GM06990 (cell line): ENCODE data around the gene UBR4.
A peak's percentile ranks its signal among the peaks of the same experiment; 100 is the strongest.

Experiments used
- DNase-seq: peaks from one replicate; pipeline ENCODE4 v3.0.0-alpha.2; 2011; ENCODE audit not compliant: insufficient read length; ENCODE audit errors: extremely low read depth
- H3K27me3 ChIP-seq: replicated peaks from 2 replicates; pipeline ENCODE4 v1.6.0; 2011; ENCODE audit warnings: low read length; ENCODE audit not compliant: control insufficient read depth, insufficient read depth
- H3K36me3 ChIP-seq: 2 replicates; pipeline ENCODE4 v1.5.1; 2011; ENCODE audit warnings: low read length; ENCODE audit not compliant: control insufficient read depth, insufficient read depth
- H3K4me3 ChIP-seq: replicated peaks from 2 replicates; pipeline ENCODE4 v1.5.1; 2011; ENCODE audit warnings: low read depth, mild to moderate bottlenecking, control low read depth, low read length
- TF ChIP-seq, protein P1 (sequence below): IDR thresholded peaks from 2 replicates; pipeline ENCODE4 v1.5.1; 2011; ENCODE audit warnings: low read length, control low read depth, mild to moderate bottlenecking, inconsistent platforms; ENCODE audit not compliant: insufficient read depth, poor library complexity, severe bottlenecking

Gene UBR4

DNA sequence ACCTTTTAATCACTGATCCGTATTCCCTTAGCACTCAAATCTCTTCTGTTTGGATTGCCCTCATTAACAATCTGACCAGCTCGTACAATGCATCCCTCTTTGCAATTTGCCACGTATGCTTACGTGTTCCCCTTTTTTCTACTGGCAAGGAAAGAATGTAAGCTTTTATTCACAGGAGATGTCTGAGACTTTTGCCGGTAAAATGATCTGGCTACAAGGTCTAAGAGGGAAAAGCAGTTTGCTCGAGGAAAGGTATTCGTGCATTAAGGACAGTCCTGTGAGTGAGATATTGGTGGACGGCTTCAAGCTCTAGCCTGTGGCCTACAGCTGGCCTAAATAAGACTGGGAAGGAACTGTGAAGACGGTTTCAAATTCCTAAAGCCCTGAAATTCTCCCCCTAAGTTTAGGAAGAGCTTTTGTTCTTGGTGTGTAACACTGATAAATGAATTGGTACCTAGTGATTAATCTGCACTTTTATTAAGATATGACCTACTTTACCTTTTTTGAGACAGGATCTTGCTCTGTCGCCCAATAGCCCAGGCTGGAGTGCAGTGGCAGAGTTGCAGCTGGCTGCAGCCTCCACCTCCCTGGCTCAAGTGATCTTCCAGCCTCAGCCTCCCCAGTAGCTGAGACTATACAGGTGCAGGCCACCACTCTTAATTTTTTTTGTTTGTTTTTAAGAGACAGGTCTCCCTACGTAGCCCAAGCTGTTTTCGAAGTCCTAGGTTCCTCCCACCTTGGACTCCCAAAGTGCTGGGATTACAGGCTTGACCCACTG lies 895 bp upstream of the UBR4 start:
- H3K27me3 ChIP-seq = no peaks in the 10 kb centered on the region
- H3K4me3 ChIP-seq = peak overlapping the region; percentile 71
- no peak for DNase-seq
- TF ChIP-seq, protein P1, sequence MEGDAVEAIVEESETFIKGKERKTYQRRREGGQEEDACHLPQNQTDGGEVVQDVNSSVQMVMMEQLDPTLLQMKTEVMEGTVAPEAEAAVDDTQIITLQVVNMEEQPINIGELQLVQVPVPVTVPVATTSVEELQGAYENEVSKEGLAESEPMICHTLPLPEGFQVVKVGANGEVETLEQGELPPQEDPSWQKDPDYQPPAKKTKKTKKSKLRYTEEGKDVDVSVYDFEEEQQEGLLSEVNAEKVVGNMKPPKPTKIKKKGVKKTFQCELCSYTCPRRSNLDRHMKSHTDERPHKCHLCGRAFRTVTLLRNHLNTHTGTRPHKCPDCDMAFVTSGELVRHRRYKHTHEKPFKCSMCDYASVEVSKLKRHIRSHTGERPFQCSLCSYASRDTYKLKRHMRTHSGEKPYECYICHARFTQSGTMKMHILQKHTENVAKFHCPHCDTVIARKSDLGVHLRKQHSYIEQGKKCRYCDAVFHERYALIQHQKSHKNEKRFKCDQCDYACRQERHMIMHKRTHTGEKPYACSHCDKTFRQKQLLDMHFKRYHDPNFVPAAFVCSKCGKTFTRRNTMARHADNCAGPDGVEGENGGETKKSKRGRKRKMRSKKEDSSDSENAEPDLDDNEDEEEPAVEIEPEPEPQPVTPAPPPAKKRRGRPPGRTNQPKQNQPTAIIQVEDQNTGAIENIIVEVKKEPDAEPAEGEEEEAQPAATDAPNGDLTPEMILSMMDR = no peak
- no peaks in the 10 kb centered on the region; the same call in 1 of the 2 replicates for H3K36me3 ChIP-seq

- no peak for DNase-seq
These were observed 552 bp downstream of the UBR4 start for GRCh38 chr1:19209439-19209989.

DNA sequence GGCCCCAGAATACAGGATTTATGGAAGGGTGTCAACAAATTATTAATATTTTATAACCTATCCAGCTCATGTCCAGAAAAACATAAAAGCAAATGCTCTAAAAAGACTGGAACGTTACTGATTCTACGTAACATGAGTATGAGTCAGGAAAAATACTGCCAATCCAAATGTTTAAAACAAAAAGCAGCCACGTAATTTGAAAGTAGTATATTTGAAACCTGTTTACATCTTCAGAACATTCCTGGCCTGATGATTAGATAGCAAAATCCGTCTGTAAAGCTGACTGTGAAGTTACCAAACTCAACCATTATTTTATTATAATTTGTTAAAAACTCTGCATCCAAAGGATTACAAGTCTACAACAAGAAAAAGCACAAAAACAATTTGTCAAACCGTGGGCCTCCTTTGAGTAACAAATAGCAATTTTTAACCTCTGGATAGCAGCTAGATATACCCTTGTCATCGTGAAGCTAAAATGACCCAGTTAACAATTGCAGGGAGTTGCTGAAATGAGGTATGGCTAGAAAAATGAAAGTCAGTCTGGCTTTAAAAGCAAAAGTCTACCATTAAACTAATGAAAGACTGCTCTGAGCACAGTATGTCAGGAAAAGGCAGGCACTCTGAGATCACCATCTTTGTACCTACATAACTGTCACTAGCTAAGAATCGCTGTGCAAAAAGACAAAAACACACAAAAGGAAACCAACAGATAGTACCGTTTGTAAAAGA lies 1.2 kb downstream of the UBR4 start:
- no peaks in the 10 kb centered on the region for H3K36me3 ChIP-seq
- TF ChIP-seq, protein P1 = no peak
- no peak for DNase-seq
- H3K27me3 ChIP-seq = no peaks in the 10 kb centered on the region
- peak overlapping the region; percentile 71 for H3K4me3 ChIP-seq

More at GRCh38 chr1:19209439-19209989, 552 bp downstream of the UBR4 start:
- Histone ChIP-seq H3K36me3 (no peaks in the 10 kb centered on the region), H3K4me3 (peak overlapping the region; percentile 71), H3K27me3 (no peaks in the 10 kb centered on the region)
- TF ChIP-seq, protein P1 = no peak

DNA sequence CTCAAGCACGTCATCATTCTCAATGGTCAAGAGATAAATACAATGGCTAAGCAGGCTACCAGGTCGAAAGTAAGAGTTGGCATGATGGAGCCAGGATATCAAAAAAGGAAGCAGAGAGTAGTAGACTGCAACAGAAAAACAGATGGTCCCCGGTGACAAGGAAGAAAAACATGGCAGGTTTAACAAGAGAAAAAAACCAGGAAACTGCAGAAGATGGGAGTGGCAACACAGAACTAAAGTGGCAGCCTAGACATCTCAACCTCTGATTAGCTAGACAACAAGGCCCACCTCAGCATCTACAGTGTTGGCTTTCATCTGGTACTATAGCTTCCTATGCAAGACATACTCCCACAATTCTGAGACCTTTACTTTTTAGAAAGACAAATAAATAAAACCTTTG lies 3.1 kb downstream of the UBR4 start:
- no peak overlapping the region for H3K4me3 ChIP-seq
- TF ChIP-seq, protein P1 = no peak
- no peak for DNase-seq
- H3K36me3 ChIP-seq = no peaks in the 10 kb centered on the region
- H3K27me3 ChIP-seq = no peaks in the 10 kb centered on the region

DNA sequence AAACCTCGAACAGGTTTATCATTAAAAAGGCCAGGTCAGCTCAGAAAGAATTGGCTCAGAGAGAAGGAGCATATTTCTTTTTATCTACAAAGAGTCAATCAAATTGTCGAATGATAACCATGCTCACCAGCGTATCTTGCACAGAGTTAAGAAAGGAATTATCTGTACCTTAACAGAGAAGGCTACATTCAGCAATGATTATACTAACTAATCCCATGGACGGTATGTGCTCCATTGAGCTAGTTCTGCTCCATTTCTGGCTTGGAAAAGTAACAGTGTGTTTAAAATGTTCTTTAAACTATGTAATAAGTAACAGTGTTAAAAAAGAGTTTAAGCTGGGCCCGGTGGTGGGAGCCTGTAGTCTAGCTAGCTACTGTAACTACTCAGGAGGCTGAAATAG lies 4.2 kb downstream of the UBR4 start:
- TF ChIP-seq, protein P1 = no peak
- DNase-seq = no peak
- Histone ChIP-seq H3K36me3 (no peaks in the 10 kb centered on the region), H3K4me3 (no peak overlapping the region; the same call in 1 of the 2 replicates), H3K27me3 (no peaks in the 10 kb centered on the region)
